ENCODE measurements around the gene RAPGEF6. TPM values are rescaled to one million over a fixed set of nuclear protein-coding genes. Genes with fewer than 3 reads are reported as not detected.
"Not testable (repeated sequence)": the region's sequence is repeated elsewhere in the genome, so short reads cannot be mapped to it uniquely, and the experiment has no call there.

The RAPGEF6 gene
- total RNA-seq, 2 donors from 2014 or later: 8.4 to 14.6 TPM

DNA sequence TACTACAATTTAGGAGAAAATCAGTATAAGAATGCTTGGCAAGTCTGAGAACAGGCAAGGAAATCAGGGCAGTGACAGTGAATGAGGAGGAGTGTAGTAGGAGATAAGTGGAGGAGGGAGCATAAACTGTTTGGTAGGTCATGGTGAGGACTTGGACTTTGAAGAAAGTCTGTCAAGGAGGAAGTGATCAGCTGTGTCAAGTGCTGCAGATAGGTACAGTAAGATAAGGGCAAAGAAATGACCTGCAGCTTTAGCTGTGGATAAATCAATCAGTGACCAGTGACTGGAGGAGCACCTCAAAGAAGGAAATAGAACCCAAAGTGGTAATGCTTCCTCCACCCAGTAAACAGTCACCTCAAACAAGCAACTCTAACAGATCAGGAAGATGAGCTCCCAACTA, 106.3 kb downstream of the RAPGEF6 start:
- ATAC-seq: peak in 1 of 2 donors; percentile 41
- intact Hi-C loops (cut with DNase I): no loop called here
- DNase-seq: no peak

DNA sequence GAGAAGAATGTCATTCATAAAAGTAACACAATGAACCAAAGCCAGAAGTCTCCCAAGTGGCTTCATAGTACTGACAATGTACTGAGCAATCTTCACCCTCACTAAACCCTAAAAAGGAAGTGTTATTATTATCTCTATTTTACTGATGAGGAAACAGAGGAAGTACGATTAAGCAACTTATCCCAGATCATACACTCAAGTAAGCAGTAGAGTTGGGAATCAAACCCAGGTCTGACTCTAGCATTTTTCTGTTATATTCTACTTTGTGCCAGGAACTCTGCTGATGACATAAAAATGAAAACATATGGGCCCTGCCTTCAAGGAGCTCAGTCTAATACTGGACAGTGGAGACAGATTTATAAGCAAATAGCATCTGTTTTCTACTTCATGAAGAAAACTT, 109.2 kb downstream of the RAPGEF6 start:
- peak in 1 of 2 donors; percentile 29 for ATAC-seq
- no peak for DNase-seq
- intact Hi-C loops (cut with DNase I): no loop called here

DNA sequence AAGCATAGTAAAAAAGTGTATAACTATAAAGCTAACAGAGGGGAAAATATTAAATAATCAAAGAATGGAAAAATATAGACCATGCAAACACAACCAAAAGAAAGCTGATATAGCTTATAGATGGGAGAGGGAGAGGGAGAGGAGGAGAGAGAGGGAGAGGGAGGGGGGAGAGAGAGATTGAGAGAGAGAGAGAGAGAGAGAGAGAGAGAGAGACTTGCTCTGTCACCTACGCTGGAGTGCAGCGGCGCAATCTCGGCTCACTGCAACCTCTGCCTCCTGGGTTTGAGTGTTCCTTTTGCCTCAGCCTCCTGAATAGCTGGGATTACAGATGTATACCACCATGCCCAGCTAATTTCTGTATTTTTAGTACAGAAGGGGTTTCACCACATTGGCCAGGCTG, 110.6 kb downstream of the RAPGEF6 start:
- no peak for ATAC-seq

GRCh38 chr5:131523500-131524185, 111.4 kb downstream of the RAPGEF6 start:
- intact Hi-C loops (cut with DNase I): no loop called here
- DNase-seq (no peak), ATAC-seq (no peak)

More for the DNA sequence above, 110.6 kb downstream of the RAPGEF6 start:
- intact Hi-C loops (cut with DNase I): no loop called here
- DNase-seq: no peak

- DNase-seq: no peak
- intact Hi-C loops (cut with DNase I): no loop called here
- no peak for ATAC-seq
Observed at GRCh38 chr5:131521252-131521651, 113.8 kb downstream of the RAPGEF6 start.

- no peak for DNase-seq
- intact Hi-C loops (cut with DNase I): no loop called here
- no peak for ATAC-seq
Observed at GRCh38 chr5:131515348-131515747, 119.7 kb downstream of the RAPGEF6 start.

GRCh38 chr5:131514316-131515283, 120.4 kb downstream of the RAPGEF6 start:
- peak; percentile 39 to 65 for ATAC-seq
- intact Hi-C loops (cut with DNase I): no loop called here
- no peak for DNase-seq

- intact Hi-C loops (cut with DNase I): no loop called here
- DNase-seq (no peak), ATAC-seq (no peak)
Observed at GRCh38 chr5:131513780-131514179, 121.2 kb downstream of the RAPGEF6 start.

- no peak for DNase-seq
- intact Hi-C loops (cut with DNase I): no loop called here
- no peak for ATAC-seq
Observed at GRCh38 chr5:131511934-131512333, 123.1 kb downstream of the RAPGEF6 start.

- intact Hi-C loops (cut with DNase I): no loop called here
- DNase-seq (no peak), ATAC-seq (no peak)
Observed at GRCh38 chr5:131509801-131510200, 125.2 kb downstream of the RAPGEF6 start.

- ATAC-seq: no peak
- intact Hi-C loops (cut with DNase I): no loop called here
- no peak for DNase-seq
Observed at GRCh38 chr5:131505237-131505908, 129.7 kb downstream of the RAPGEF6 start.

DNA sequence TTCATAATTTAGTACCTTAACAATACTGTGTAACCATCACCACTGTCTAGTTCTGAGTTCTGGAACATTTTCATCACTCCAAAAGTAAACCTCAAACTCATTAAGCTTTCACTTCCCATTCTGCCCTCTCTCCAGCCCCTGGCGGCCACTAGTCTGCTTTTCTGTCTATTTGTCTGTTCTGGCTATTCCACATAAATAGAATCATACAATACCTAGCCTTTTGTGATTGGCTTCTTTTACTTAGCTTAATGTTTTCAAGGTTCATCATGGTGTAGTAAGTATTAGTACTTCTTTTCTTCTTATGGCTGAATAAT, 138.7 kb downstream of the RAPGEF6 start:
- intact Hi-C loops (cut with DNase I): no loop called here
- no peak for DNase-seq

GRCh38 chr5:131495536-131496399, 139.3 kb downstream of the RAPGEF6 start:
- intact Hi-C loops (cut with DNase I): no loop called here
- DNase-seq (no peak), ATAC-seq (no peak)

More for the DNA sequence above, 138.7 kb downstream of the RAPGEF6 start:
- no peak for ATAC-seq

DNA sequence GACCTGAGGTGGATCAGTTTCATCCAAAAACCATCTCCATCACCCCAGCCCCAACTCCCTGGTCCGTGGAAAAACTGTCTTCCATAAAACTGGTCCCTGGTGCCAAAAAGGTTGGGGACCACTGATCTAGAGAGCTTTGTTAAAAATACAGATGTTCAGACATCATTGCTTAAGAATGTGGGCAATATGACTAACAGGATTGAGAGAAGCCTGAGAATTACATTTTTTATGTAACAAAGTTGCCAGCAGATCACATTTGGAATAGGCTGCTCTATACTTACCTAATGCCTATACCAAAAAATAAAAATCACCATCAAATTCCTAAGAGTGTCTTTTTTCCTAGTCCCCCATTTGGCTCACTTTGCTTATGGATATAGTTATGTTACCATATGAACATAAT, 143.3 kb downstream of the RAPGEF6 start:
- ATAC-seq (no peak), DNase-seq (no peak)
- intact Hi-C loops (cut with DNase I): no loop called here

- intact Hi-C loops (cut with DNase I): no loop called here
- ATAC-seq (no peak), DNase-seq (no peak)
Observed at GRCh38 chr5:131488463-131488862, 146.6 kb downstream of the RAPGEF6 start.

DNA sequence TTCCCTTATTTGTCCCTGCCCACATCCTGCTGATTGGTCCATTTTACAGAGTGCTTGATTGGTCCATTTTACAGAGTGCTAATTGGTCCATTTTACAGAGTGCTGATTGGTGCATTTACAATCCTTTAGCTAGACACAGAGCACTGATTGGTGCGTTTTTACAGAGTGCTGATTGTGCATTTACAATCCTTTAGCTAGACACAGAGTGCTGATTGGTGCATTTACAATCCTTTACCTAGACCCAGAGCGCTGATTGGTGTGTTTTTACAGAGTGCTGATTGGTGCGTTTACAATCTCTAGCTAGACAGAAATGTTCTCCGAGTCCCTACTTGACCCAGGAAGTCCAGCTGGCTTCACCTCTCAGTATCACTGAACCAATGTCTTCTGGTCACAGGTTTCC, 147.7 kb downstream of the RAPGEF6 start:
- DNase-seq; intact Hi-C loops (cut with DNase I); ATAC-seq: not testable (repeated sequence)

- ATAC-seq: no peak
- intact Hi-C loops (cut with DNase I): no loop called here
- no peak for DNase-seq
Observed at GRCh38 chr5:131482617-131483016, 152.4 kb downstream of the RAPGEF6 start.

DNA sequence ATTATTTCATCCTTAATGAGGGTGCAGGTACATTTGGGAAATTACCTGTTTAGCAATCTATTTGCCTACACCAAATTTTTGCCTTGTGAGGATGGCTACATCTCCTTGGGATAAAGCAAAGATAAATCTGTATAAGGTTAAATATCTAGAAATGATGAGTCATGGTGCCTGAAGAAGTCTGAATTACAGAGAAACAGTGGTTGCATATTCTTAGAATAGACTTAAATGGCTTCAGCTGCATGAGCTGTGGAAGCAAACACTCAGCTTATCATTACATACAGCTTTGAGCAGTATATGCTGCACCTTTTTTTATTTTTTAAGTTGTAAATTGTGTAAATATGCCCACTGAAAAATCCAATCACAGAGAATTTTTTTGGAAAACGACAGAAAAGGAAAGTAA, 153.5 kb downstream of the RAPGEF6 start:
- no peak for DNase-seq
- ATAC-seq: no peak
- intact Hi-C loops (cut with DNase I): no loop called here

GRCh38 chr5:131475541-131475941, 159.5 kb downstream of the RAPGEF6 start:
- intact Hi-C loops (cut with DNase I): no loop called here
- DNase-seq (no peak), ATAC-seq (peak in 1 of 2 donors; percentile 47)
